GM12878 (cell line): Measurements from ENCODE around the gene HBA1. TPM values are rescaled to one million over a fixed set of nuclear protein-coding genes. Genes with fewer than 3 reads are reported as not detected.
"Not testable (repeated sequence)": the region's sequence is repeated elsewhere in the genome, so short reads cannot be mapped to it uniquely, and the experiment has no call there.

Experiments
- ATAC-seq: fragments of 200-7000 bp; cut with Tn5 transposase; 3 replicates; pipeline ENCODE4 v1.9.1; 2020; ENCODE audit warnings: mild to moderate bottlenecking, moderate library complexity
- BruUV-seq: library from RNA; stranded (reverse); fragments of 400-500 nt; replicated peaks from 2 replicates; lab custom pipeline; 2021; lab: Mats Ljungman, UMichigan
- CTCF ChIA-PET: fragments of 300-600 bp; sonication (Branson Sonifier 250); formaldehyde crosslinking; extraction: SDS; loops from one replicate; lab custom pipeline; 2021; ENCODE audit warnings: inconsistent platforms; lab: Yijun Ruan, JAX
- POLR2A ChIA-PET: fragments of 350-600 bp; formaldehyde crosslinking; extraction: SDS; loops from one replicate; lab custom pipeline; 2021; ENCODE audit warnings: inconsistent platforms; lab: Charles Lee
- RAD21 ChIA-PET: fragments of 300-600 bp; sonication (Branson Sonifier 250); formaldehyde crosslinking; loops from one replicate; lab custom pipeline; 2023; ENCODE audit warnings: antibody characterized with exemption; ENCODE audit not compliant: unreplicated experiment; lab: Charles Lee
- SMC1A ChIA-PET: fragments of 300-600 bp; sonication (Branson Sonifier 250); formaldehyde crosslinking; loops from one replicate; lab custom pipeline; 2023; ENCODE audit not compliant: unreplicated experiment, uncharacterized antibody; lab: Charles Lee
- DNase-seq: peaks from one replicate; pipeline ENCODE4 v3.0.0-alpha.2; 2011; ENCODE audit warnings: low read depth, low spot score
- FAIRE-seq: peaks from 3 replicates; lab custom pipeline; 2011; peaks lifted over from hg19 to GRCh38; lab: Jason Lieb, UNC
- H2AFZ ChIP-seq: 2 replicates; pipeline ENCODE4 v1.6.0; 2011; ENCODE audit warnings: low read depth, low read length, control low read depth; ENCODE audit not compliant: control insufficient read depth
- H3K27ac ChIP-seq: 2 replicates; pipeline ENCODE4 v1.5.1; 2011; ENCODE audit warnings: control low read depth; ENCODE audit not compliant: control insufficient read depth, insufficient read depth
- H3K27me3 ChIP-seq, 2 experiments: replicated peaks in 1 of 2; 2 replicates each; pipeline versions ENCODE4 v1.6.0 to v1.6.1; 2011; ENCODE audit warnings: low read length in 1 of 2; ENCODE audit not compliant: control insufficient read depth in 2 of 2, insufficient read depth in 2 of 2
- H3K36me3 ChIP-seq, 2 experiments: 2 replicates each; pipeline ENCODE4 v1.5.1; 2011; ENCODE audit warnings: low read length in 1 of 2; ENCODE audit not compliant: control insufficient read depth in 2 of 2, insufficient read depth in 2 of 2
- H3K4me1 ChIP-seq: 2 replicates; pipeline ENCODE4 v1.6.1; 2011; ENCODE audit warnings: mild to moderate bottlenecking, low read length, moderate library complexity, mixed read lengths; ENCODE audit not compliant: control insufficient read depth, insufficient read depth
- H3K4me2 ChIP-seq: 2 replicates; pipeline ENCODE4 v1.6.0; 2011; ENCODE audit warnings: control low read depth; ENCODE audit not compliant: control insufficient read depth, insufficient read depth
- H3K4me3 ChIP-seq: fragments of 200-600 bp; sonication (generic); 2 replicates; pipeline ENCODE4 v1.5.1; 2016
- H3K79me2 ChIP-seq: 2 replicates; pipeline ENCODE4 v1.6.0; 2011; ENCODE audit warnings: low read length; ENCODE audit not compliant: control insufficient read depth, insufficient read depth
- H3K9ac ChIP-seq: 2 replicates; pipeline ENCODE4 v1.8.0; 2011; ENCODE audit warnings: low read length, control low read depth, mixed read lengths; ENCODE audit not compliant: control insufficient read depth, insufficient read depth
- H3K9me3 ChIP-seq: replicated peaks from 3 replicates; pipeline ENCODE4 v1.5.1; 2011; ENCODE audit warnings: mild to moderate bottlenecking, low read length; ENCODE audit not compliant: control insufficient read depth, insufficient read depth
- H4K20me1 ChIP-seq: 2 replicates; pipeline ENCODE4 v1.6.0; 2011; ENCODE audit not compliant: control insufficient read depth, insufficient read depth
- BCLAF1 ChIP-seq: fragments of 450-650 bp; IDR thresholded peaks from 2 replicates; pipeline ENCODE4 v1.6.1; 2017; ENCODE audit warnings: antibody characterized with exemption, mild to moderate bottlenecking, moderate library complexity
- DPF2 ChIP-seq: fragments of 450-650 bp; IDR thresholded peaks from 2 replicates; pipeline ENCODE4 v1.6.1; 2017; ENCODE audit warnings: mild to moderate bottlenecking
- FOS ChIP-seq: IDR thresholded peaks from 3 replicates; pipeline ENCODE4 v1.6.1; 2011; ENCODE audit warnings: borderline replicate concordance; ENCODE audit not compliant: insufficient read length; ENCODE audit errors: extremely low read depth
- FOXM1 ChIP-seq: IDR thresholded peaks from 2 replicates; pipeline ENCODE4 v1.6.1; 2012; ENCODE audit warnings: low read depth, mild to moderate bottlenecking, inconsistent platforms, low read length, moderate library complexity
- IKZF2 ChIP-seq, 2 experiments: fragments of 450-650 bp; IDR thresholded peaks; 2 replicates each; pipeline ENCODE4 v1.6.1; 2017; ENCODE audit warnings: mild to moderate bottlenecking in 2 of 2, moderate library complexity in 2 of 2
- PBX3 ChIP-seq: IDR thresholded peaks from 2 replicates; pipeline ENCODE4 v1.6.1; 2011; ENCODE audit warnings: mild to moderate bottlenecking, low read depth, low read length, moderate library complexity; ENCODE audit not compliant: insufficient replicate concordance
- POLR2AphosphoS5 ChIP-seq: IDR thresholded peaks from 2 replicates; pipeline ENCODE4 v1.6.1; 2011; ENCODE audit warnings: mild to moderate bottlenecking, low read length, inconsistent platforms
- RAD21 ChIP-seq: IDR thresholded peaks from 2 replicates; pipeline ENCODE4 v1.6.1; 2011; ENCODE audit warnings: mild to moderate bottlenecking, low read depth, low read length, moderate library complexity; ENCODE audit not compliant: insufficient read depth
- RELB ChIP-seq: fragments of 450-650 bp; IDR thresholded peaks from 2 replicates; pipeline ENCODE4 v1.6.1; 2017; ENCODE audit warnings: low read depth, mild to moderate bottlenecking, moderate library complexity
- STAT3 ChIP-seq: IDR thresholded peaks from 2 replicates; pipeline ENCODE4 v1.6.1; 2011; ENCODE audit warnings: low read depth, low read length, improper control_type of control experiment
- TCF3 ChIP-seq: IDR thresholded peaks from 2 replicates; pipeline ENCODE4 v1.6.1; 2012; ENCODE audit warnings: low read depth, mild to moderate bottlenecking, low read length, borderline replicate concordance; ENCODE audit not compliant: insufficient read depth
- ZBED1 ChIP-seq: IDR thresholded peaks from 2 replicates; pipeline ENCODE4 v1.6.1; 2016; ENCODE audit warnings: borderline replicate concordance
- WGBS: methylation state at CpG from one replicate; pipeline ENCODE4 v1.1.6; 2016; ENCODE audit warnings: low lambda C conversion rate; ENCODE audit not compliant: insufficient replicate concordance, insufficient coverage; ENCODE audit errors: missing lambda C conversion rate; 5-methylcytosine and 5-hydroxymethylcytosine counted together
- in situ Hi-C: fragments of 300-500 bp; cut with MboI; formaldehyde crosslinking; loops from 9 replicates; pipeline ENCODE4 v1.14.3; 2018; ENCODE audit warnings: mixed read lengths
- intact Hi-C: fragments of 100-400 bp; cut with micrococcal nuclease; formaldehyde crosslinking; loops from one replicate; pipeline ENCODE4 v1.14.2; 2022; ENCODE audit not compliant: unreplicated experiment
- polyA plus RNA-seq, 11 experiments: library from polyadenylated mRNA; depleted of rRNA in 4 of 11; unstranded in 6 of 11; stranded (reverse) in 5 of 11; fragments of >200 nt; fragmentation: Nextera tagmentation in 4 of 11; fragmentation: Illumina TruSeq in 1 of 11; extraction: Ambion mirVana in 4 of 11; extraction: Trizol in 1 of 11; gene quantifications; 1 replicate in 1 of 11; 2 replicates in 10 of 11; pipeline versions ENCODE4 v1.2.1 to v1.2.3, GENCODE V29; 2011 to 2016; ENCODE audit warnings: inconsistent platforms in 2 of 11, missing spikeins in 2 of 11, low read depth in 1 of 11
- total RNA-seq, 4 experiments: library from RNA; depleted of rRNA in 3 of 4; stranded (reverse); fragments of >200 nt in 3 of 4; fragmentation: Illumina TruSeq in 1 of 4; extraction: Trizol in 1 of 4; gene quantifications; 2 replicates each; pipeline versions ENCODE4 v1.2.1 to v1.2.3, GENCODE V29; 2013 to 2021

The HBA1 gene
- total and polyA plus RNA-seq, 10 of the 15 experiments (the other 5 are each of a cell fraction or from before 2014, with no cell fraction given): 0.28 to 3.5 (median 0.83) TPM; not detected in 5

GRCh38 chr16:176006-176405 is 474 bp upstream of the HBA1 start:
- DNase-seq, H3K9me3 ChIP-seq, H2AFZ ChIP-seq, SMC1A ChIA-PET, ATAC-seq, in situ Hi-C loops, BruUV-seq, H3K79me2 ChIP-seq, H3K9ac ChIP-seq, H3K4me1 ChIP-seq, H3K27ac ChIP-seq, H4K20me1 ChIP-seq, intact Hi-C loops, FAIRE-seq, H3K4me2 ChIP-seq, H3K4me3 ChIP-seq, POLR2A ChIA-PET, CTCF ChIA-PET, H3K36me3 ChIP-seq, RAD21 ChIA-PET: not testable (repeated sequence)
- peaks cover 6 to 10% of the 10 kb centered on the region in 2 experiments for H3K27me3 ChIP-seq
- 0% methylated on average over 3 of the region's 39 CpGs for WGBS

GRCh38 chr16:177394-177822 is 928 bp downstream of the HBA1 start:
- DNase-seq (no peak), FAIRE-seq (no peak), ATAC-seq (no peak)
- Histone ChIP-seq H3K9ac (no peak overlapping the region), H3K79me2 (no peaks in the 10 kb centered on the region), H3K4me3 (no peak overlapping the region), H3K9me3 (no peaks in the 10 kb centered on the region), H2AFZ (no peak overlapping the region), H3K27me3 (peaks cover 6 to 10% of the 10 kb centered on the region in 2 experiments), H4K20me1 (no peaks in the 10 kb centered on the region), H3K4me2 (no peak overlapping the region), H3K27ac (no peak overlapping the region), H3K36me3 (no peaks in the 10 kb centered on the region), H3K4me1 (peaks cover 8% of the 10 kb centered on the region; the same call in 1 of the 2 replicates)
- 10% methylated on average over 10 of the region's 13 CpGs for WGBS
- BruUV-seq: no TSS peak
- intact Hi-C loops: no loop called here
- in situ Hi-C loops: no loop called here
- ChIA-PET RAD21 (no interaction called here), SMC1A (no interaction called here), CTCF (no interaction called here), POLR2A (no interaction called here)
- TF ChIP-seq PBX3 (no peak), RELB (no peak), IKZF2 (IDR thresholded peaks at IDR 0.05) (no peak), TCF3 (no peak), DPF2 (no peak), ZBED1 (no peak), FOXM1 (no peak), FOS (no peak), POLR2AphosphoS5 (no peak), BCLAF1 (no peak), STAT3 (no peak), RAD21 (no peak)
